ENCODE data around the gene LCMT1.

- TF ChIP-seq CTCF (IDR thresholded peaks at IDR 0.05) (no peak), REST (IDR thresholded peaks at IDR 0.05) (no peak), HEYL (CRISPR knock-in tag; IDR thresholded peaks at IDR 0.05) (no peak)
Observed at GRCh38 chr16:25080420-25081131, 31.0 kb upstream of the LCMT1 start.
